SK-N-SH (cell line): ENCODE measurements around the gene CHRNB1. TPM values are rescaled to one million over a fixed set of nuclear protein-coding genes. Genes with fewer than 3 reads are reported as not detected.
A peak's percentile ranks its signal among the peaks of the same experiment; 100 is the strongest.

Experiments used
- CTCF ChIA-PET: fragments of 300-600, 350-600 bp; formaldehyde crosslinking; extraction: SDS; loops from one replicate; lab custom pipeline; 2021; lab: Yijun Ruan, JAX
- POLR2A ChIA-PET: fragments of 350-600 bp; sonication (Branson Sonifier 250); formaldehyde crosslinking; extraction: SDS; loops from one replicate; lab custom pipeline; 2020; ENCODE audit warnings: antibody characterized with exemption, inconsistent platforms; lab: Yijun Ruan, JAX
- DNase-seq: peaks from one replicate; pipeline ENCODE4 v3.0.0; 2012
- H2AFZ ChIP-seq: fragments of 200-600 bp; sonication (generic); 2 replicates; pipeline ENCODE4 v1.8.1; 2016; ENCODE audit warnings: antibody characterized with exemption, mild to moderate bottlenecking, low read depth
- H3F3A ChIP-seq: fragments of 200-600 bp; sonication (generic); replicated peaks from 2 replicates; pipeline ENCODE3; 2016; ENCODE audit warnings: antibody characterized with exemption, mild to moderate bottlenecking; ENCODE audit not compliant: insufficient read depth
- H3K27ac ChIP-seq, 2 experiments: fragments of 200-500 bp in 1 of 2; fragments of 200-600 bp in 1 of 2; sonication (Bioruptor generic) in 1 of 2; sonication (generic), shearing (Covaris generic) in 1 of 2; 2 replicates each; pipeline versions ENCODE4 v1.5.1 to v1.6.1; 2014 to 2016; ENCODE audit warnings: low read depth in 2 of 2, inconsistent platforms in 1 of 2, low read length in 1 of 2, mild to moderate bottlenecking in 1 of 2, mixed read lengths in 1 of 2
- H3K27me3 ChIP-seq: fragments of 200-600 bp; sonication (generic), shearing (Covaris generic); 2 replicates; pipeline ENCODE4 v1.6.1; 2016; ENCODE audit warnings: mixed run types; ENCODE audit not compliant: insufficient read depth
- H3K36me3 ChIP-seq, 2 experiments: fragments of 200-500 bp in 1 of 2; fragments of 200-600 bp in 1 of 2; sonication (Bioruptor generic) in 1 of 2; sonication (generic) in 1 of 2; replicated peaks in 1 of 2; 2 replicates each; pipeline versions ENCODE3 to v1.5.1; 2014 to 2016; ENCODE audit warnings: low read length in 1 of 2, mild to moderate bottlenecking in 1 of 2; ENCODE audit not compliant: insufficient read depth in 2 of 2, control insufficient read depth in 1 of 2
- H3K4me1 ChIP-seq, 2 experiments: fragments of 200-500 bp in 1 of 2; fragments of 200-600 bp in 1 of 2; sonication (Bioruptor generic) in 1 of 2; sonication (generic), shearing (Covaris generic) in 1 of 2; 2 replicates each; pipeline versions ENCODE4 v1.5.1 to v1.6.1; 2014 to 2016; ENCODE audit warnings: low read depth in 1 of 2, low read length in 1 of 2, mixed run types in 1 of 2; ENCODE audit not compliant: insufficient read depth in 2 of 2, control insufficient read depth in 1 of 2
- H3K4me2 ChIP-seq: fragments of 200-600 bp; sonication (generic), shearing (Covaris generic); 2 replicates; pipeline ENCODE4 v1.6.1; 2017; ENCODE audit warnings: mixed run types
- H3K4me3 ChIP-seq, 2 experiments: fragments of 200-500 bp in 1 of 2; fragments of 200-600 bp in 1 of 2; sonication (Bioruptor generic) in 1 of 2; sonication (generic), shearing (Covaris generic) in 1 of 2; 2 replicates each; pipeline versions ENCODE4 v1.5.1 to v1.8.1; 2014 to 2016; ENCODE audit warnings: low read depth in 2 of 2, inconsistent platforms in 1 of 2, low read length in 1 of 2, mild to moderate bottlenecking in 1 of 2, mixed read lengths in 1 of 2, moderate library complexity in 1 of 2
- H3K79me2 ChIP-seq: fragments of 200-600 bp; sonication (generic); 2 replicates; pipeline ENCODE4 v1.8.1; 2017; ENCODE audit warnings: mild to moderate bottlenecking; ENCODE audit not compliant: insufficient read depth
- H3K9ac ChIP-seq: fragments of 200-600 bp; sonication (generic); 2 replicates; pipeline ENCODE4 v1.6.1; 2017; ENCODE audit warnings: mixed run types
- H3K9me2 ChIP-seq: fragments of 200-600 bp; sonication (generic); 2 replicates; pipeline ENCODE4 v1.6.1; 2017; ENCODE audit warnings: mixed run types
- H3K9me3 ChIP-seq: fragments of 200-600 bp; sonication (generic); 2 replicates; pipeline ENCODE4 v1.6.1; 2017; ENCODE audit warnings: mixed run types, mild to moderate bottlenecking, moderate library complexity
- H4K20me1 ChIP-seq: fragments of 200-600 bp; sonication (generic); 2 replicates; pipeline ENCODE4 v1.6.1; 2017; ENCODE audit warnings: mild to moderate bottlenecking, mixed run types; ENCODE audit not compliant: insufficient read depth
- CHD2 ChIP-seq: fragments of 150-350 bp; IDR thresholded peaks from 2 replicates; pipeline ENCODE4 v1.6.1; 2018; ENCODE audit warnings: low read length; ENCODE audit not compliant: partially characterized antibody
- ELF1 ChIP-seq: IDR thresholded peaks from 2 replicates; pipeline ENCODE4 v1.4.0; 2012
- FOXJ3 ChIP-seq: sonication (generic); formaldehyde crosslinking; IDR thresholded peaks from 2 replicates; pipeline ENCODE4 v1.5.1; 2020; ENCODE audit warnings: mild to moderate bottlenecking, missing genetic modification reagents
- GABPA ChIP-seq: IDR thresholded peaks from 2 replicates; pipeline ENCODE4 v1.4.0; 2012; ENCODE audit warnings: low read depth, mild to moderate bottlenecking
- MEF2A ChIP-seq: IDR thresholded peaks from 2 replicates; pipeline ENCODE4 v1.4.0; 2012; ENCODE audit warnings: low read depth, borderline replicate concordance
- MXI1 ChIP-seq: IDR thresholded peaks from 2 replicates; pipeline ENCODE4 v1.6.1; 2012; ENCODE audit warnings: mild to moderate bottlenecking, low read depth, low read length, improper control_type of control experiment
- NFIC ChIP-seq: IDR thresholded peaks from 2 replicates; pipeline ENCODE4 v1.4.0; 2012; ENCODE audit warnings: borderline replicate concordance
- POLR2AphosphoS5 ChIP-seq: IDR thresholded peaks from 2 replicates; pipeline ENCODE4 v1.6.1; 2012; ENCODE audit warnings: low read depth, low read length
- RFX5 ChIP-seq: IDR thresholded peaks from 2 replicates; pipeline ENCODE4 v1.6.1; 2012; ENCODE audit warnings: mild to moderate bottlenecking, improper control_type of control experiment, low read length
- SIN3A ChIP-seq: IDR thresholded peaks from 2 replicates; pipeline ENCODE4 v1.6.1; 2012; ENCODE audit warnings: low read depth, mild to moderate bottlenecking, low read length, moderate library complexity, borderline replicate concordance
- SMC3 ChIP-seq: IDR thresholded peaks from 2 replicates; pipeline ENCODE4 v1.6.1; 2012; ENCODE audit warnings: low read depth, low read length, improper control_type of control experiment
- TAF1 ChIP-seq: IDR thresholded peaks from 2 replicates; pipeline ENCODE4 v1.6.1; 2012; ENCODE audit warnings: low read depth, mild to moderate bottlenecking, low read length, moderate library complexity, borderline replicate concordance
- TCF12 ChIP-seq: IDR thresholded peaks from 2 replicates; pipeline ENCODE4 v1.4.0; 2012
- TEAD4 ChIP-seq: IDR thresholded peaks from 2 replicates; pipeline ENCODE4 v1.4.0; 2012; ENCODE audit warnings: mild to moderate bottlenecking, borderline replicate concordance; ENCODE audit not compliant: insufficient read depth
- YY1 ChIP-seq: IDR thresholded peaks from 2 replicates; pipeline ENCODE4 v1.4.0; 2012; ENCODE audit warnings: low read depth, mild to moderate bottlenecking
- WGBS: methylation state at CpG from one replicate; pipeline ENCODE4 v1.1.6; 2017; ENCODE audit warnings: low lambda C conversion rate; 5-methylcytosine and 5-hydroxymethylcytosine counted together
- polyA plus RNA-seq, 3 experiments: library from polyadenylated mRNA; depleted of rRNA; stranded (reverse); fragments of >200 nt; gene quantifications; 2 replicates each; pipeline ENCODE4 v1.2.3, GENCODE V29; 2012
- TF ChIP-seq, protein P1 (sequence below): IDR thresholded peaks from 2 replicates; pipeline ENCODE4; 2012
- TF ChIP-seq, protein P2 (sequence below): IDR thresholded peaks from 2 replicates; pipeline ENCODE4 v1.4.0; 2012; ENCODE audit warnings: low read depth
- TF ChIP-seq, protein P3 (sequence below): IDR thresholded peaks from 2 replicates; pipeline ENCODE4 v1.4.0; 2012; ENCODE audit warnings: low read depth, borderline replicate concordance
- TF ChIP-seq, protein P4 (sequence below): fragments of 150-350 bp; IDR thresholded peaks from 2 replicates; pipeline ENCODE4 v1.6.1; 2016; ENCODE audit warnings: mild to moderate bottlenecking, low read depth, low read length
- TF ChIP-seq, protein P5 (sequence below): IDR thresholded peaks from 2 replicates; pipeline ENCODE4 v1.4.0; 2012; ENCODE audit warnings: low read depth, borderline replicate concordance

Gene CHRNB1
- polyA plus RNA-seq, 1 of the 3 experiments (the other 2 are of a cell fraction) = 26.8 TPM

DNA sequence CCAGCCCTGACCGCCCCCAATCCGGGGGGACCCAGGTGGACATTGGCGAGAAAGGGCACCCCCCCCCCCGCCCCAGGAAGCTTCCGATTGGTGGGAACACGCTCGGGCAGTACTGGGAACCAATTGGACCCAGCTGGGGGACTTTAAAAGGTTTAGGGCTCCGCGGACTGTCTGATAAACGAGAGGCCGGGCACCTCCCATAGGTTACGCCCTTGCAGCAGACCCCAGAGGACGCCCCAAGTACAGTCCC lies 41.2 kb upstream of the CHRNB1 start:
- no peaks in the 10 kb centered on the region for H3K27me3 ChIP-seq
- H3K9ac ChIP-seq = peak overlapping the region; percentile 68
- DNase-seq = peak; percentile 86
- POLR2A ChIA-PET = interaction anchor here (0.7 to 1.5 kb wide), 12 partner anchors 9 to 789 kb away, joined by 3 to 13 read pairs (median 4); partner anchors contain the start of genes FGF11, MPDU1, NEURL4 and PLSCR3
- no peak; the same call in 1 of the 2 replicates for TF ChIP-seq ELF1
- TF ChIP-seq MEF2A = no peak
- TF ChIP-seq, protein P1, sequence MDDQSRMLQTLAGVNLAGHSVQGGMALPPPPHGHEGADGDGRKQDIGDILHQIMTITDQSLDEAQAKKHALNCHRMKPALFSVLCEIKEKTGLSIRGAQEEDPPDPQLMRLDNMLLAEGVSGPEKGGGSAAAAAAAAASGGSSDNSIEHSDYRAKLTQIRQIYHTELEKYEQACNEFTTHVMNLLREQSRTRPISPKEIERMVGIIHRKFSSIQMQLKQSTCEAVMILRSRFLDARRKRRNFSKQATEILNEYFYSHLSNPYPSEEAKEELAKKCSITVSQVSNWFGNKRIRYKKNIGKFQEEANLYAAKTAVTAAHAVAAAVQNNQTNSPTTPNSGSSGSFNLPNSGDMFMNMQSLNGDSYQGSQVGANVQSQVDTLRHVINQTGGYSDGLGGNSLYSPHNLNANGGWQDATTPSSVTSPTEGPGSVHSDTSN = 0 out of 2 replicates have a peak, but pooled peaks have one; percentile 13
- no peak for TF ChIP-seq NFIC
- TF ChIP-seq FOXJ3 = no peak
- no peak for TF ChIP-seq POLR2AphosphoS5
- TF ChIP-seq, protein P2, sequence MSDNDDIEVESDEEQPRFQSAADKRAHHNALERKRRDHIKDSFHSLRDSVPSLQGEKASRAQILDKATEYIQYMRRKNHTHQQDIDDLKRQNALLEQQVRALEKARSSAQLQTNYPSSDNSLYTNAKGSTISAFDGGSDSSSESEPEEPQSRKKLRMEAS = 0 out of 2 replicates have a peak, but pooled peaks have one; percentile 7
- TF ChIP-seq TEAD4 = no peak
- TF ChIP-seq RFX5 = no peak
- TF ChIP-seq TCF12 = no peak
- TF ChIP-seq YY1 = no peak
- TF ChIP-seq, protein P3, sequence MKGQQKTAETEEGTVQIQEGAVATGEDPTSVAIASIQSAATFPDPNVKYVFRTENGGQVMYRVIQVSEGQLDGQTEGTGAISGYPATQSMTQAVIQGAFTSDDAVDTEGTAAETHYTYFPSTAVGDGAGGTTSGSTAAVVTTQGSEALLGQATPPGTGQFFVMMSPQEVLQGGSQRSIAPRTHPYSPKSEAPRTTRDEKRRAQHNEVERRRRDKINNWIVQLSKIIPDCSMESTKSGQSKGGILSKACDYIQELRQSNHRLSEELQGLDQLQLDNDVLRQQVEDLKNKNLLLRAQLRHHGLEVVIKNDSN = no peak
- TF ChIP-seq MXI1 = no peak
- no peak for TF ChIP-seq SMC3
- TF ChIP-seq, all 33 proteins: peak for 2
- peaks cover 23% of the 10 kb centered on the region for H3F3A ChIP-seq
- peaks cover 3 to 10% of the 10 kb centered on the region in 2 experiments for H3K36me3 ChIP-seq
- 0% methylated on average over 9 of the region's 13 CpGs for WGBS
- H4K20me1 ChIP-seq = peaks cover 11% of the 10 kb centered on the region; the same call in 1 of the 2 replicates
- H3K27ac ChIP-seq = peak overlapping the region; percentile 76 to 91
- peaks cover 5 to 21% of the 10 kb centered on the region in 2 experiments; a peak in 2 of 4 replicates for H3K4me1 ChIP-seq
- H3K9me3 ChIP-seq = no peaks in the 10 kb centered on the region
- peak overlapping the region; percentile 66 to 91 for H3K4me3 ChIP-seq
- H3K4me2 ChIP-seq = peak overlapping the region; percentile 99
- CTCF ChIA-PET = interaction anchor here (0.6 to 2.6 kb wide), 7 partner anchors 11 to 157 kb away, joined by 3 to 19 read pairs (median 3); partner anchors contain the start of gene SENP3
- H2AFZ ChIP-seq = peak overlapping the region; percentile 85; the same call in 1 of the 2 replicates
- H3K79me2 ChIP-seq = peaks cover 49% of the 10 kb centered on the region
- H3K9me2 ChIP-seq = no peaks in the 10 kb centered on the region

DNA sequence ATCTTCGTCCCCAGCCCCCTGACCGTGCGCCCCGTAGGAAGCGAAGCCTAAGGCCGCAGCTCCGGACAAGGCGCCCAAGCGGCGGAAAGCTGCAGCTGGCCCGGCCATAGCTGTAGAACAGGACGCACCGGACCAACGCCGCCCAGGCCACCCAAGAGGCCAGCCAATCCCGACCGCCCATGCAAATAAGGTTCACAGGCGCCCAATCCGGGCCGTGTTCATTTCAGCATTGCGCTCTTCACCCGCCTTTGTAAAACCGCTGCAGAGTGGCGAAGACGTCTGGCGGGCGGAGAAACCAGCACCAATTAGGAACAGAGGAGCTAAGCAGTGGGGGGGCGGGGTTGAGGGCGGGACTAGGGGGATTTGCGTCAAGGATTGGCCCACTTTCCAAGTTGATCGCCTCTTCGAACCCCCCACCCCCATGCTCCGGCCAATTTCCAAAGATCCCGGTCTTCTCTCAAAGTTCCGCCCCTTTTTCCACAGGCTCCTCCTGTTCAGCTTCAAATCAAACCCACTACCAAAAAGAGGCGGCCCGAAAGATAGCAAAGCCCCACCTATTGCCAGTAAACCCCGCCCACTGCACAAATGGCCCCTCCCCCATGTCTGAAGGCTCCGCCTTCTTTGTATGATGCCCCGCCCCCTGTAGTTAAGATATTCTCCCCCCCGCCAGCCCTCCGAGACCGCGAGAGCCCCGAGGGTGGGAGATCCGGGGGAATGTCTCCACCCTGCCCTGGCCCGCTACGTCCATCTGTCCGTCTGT lies 40.7 kb upstream of the CHRNB1 start, which contains the start of gene TMEM256:
TMEM256 (minus strand) TSS at position 121 of the 760 bp plus-strand sequence; CDS start at position 108, 13 bp downstream.
- H3K4me3 ChIP-seq = peak within 1 kb of the TSS; percentile 78 to 91
- no peaks in the 10 kb centered on the region for H3K27me3 ChIP-seq
- H3K4me2 ChIP-seq = peak within 1 kb of the TSS; percentile 100
- peak; percentile 93 for DNase-seq
- under 1% methylated on average over 43 of the region's 49 CpGs for WGBS
- peaks cover 23% of the 10 kb centered on the region for H3F3A ChIP-seq
- peak within 1 kb of the TSS; percentile 76 to 91 for H3K27ac ChIP-seq
- peaks cover 49% of the 10 kb centered on the region for H3K79me2 ChIP-seq
- H3K9me3 ChIP-seq = no peaks in the 10 kb centered on the region
- POLR2A ChIA-PET = interaction anchor here (0.5 to 1.5 kb wide), 15 partner anchors 10 to 788 kb away, joined by 3 to 13 read pairs (median 4); partner anchors contain the start of genes FGF11, MPDU1, NEURL4 and PLSCR3
- H3K9ac ChIP-seq = peak within 1 kb of the TSS; percentile 94
- H2AFZ ChIP-seq = peak within 1 kb of the TSS; percentile 85
- H4K20me1 ChIP-seq = peaks cover 11% of the 10 kb centered on the region; the same call in 1 of the 2 replicates
- H3K9me2 ChIP-seq = no peaks in the 10 kb centered on the region
- peaks cover 7 to 11% of the 10 kb centered on the region in 2 experiments for H3K36me3 ChIP-seq
- CTCF ChIA-PET = interaction anchor here (0.6 to 2.6 kb wide), 5 partner anchors 10 to 74 kb away, joined by 3 to 19 read pairs (median 3); no protein-coding TSS in a partner anchor
- peaks cover 5 to 21% of the 10 kb centered on the region in 2 experiments; a peak in 2 of 4 replicates for H3K4me1 ChIP-seq
- peak; percentile 86 for TF ChIP-seq YY1
- TF ChIP-seq, protein P4, sequence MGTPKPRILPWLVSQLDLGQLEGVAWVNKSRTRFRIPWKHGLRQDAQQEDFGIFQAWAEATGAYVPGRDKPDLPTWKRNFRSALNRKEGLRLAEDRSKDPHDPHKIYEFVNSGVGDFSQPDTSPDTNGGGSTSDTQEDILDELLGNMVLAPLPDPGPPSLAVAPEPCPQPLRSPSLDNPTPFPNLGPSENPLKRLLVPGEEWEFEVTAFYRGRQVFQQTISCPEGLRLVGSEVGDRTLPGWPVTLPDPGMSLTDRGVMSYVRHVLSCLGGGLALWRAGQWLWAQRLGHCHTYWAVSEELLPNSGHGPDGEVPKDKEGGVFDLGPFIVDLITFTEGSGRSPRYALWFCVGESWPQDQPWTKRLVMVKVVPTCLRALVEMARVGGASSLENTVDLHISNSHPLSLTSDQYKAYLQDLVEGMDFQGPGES = peak; percentile 67; the same call in 1 of the 2 replicates
- TF ChIP-seq MXI1 = peak; percentile 44; the same call in 1 of the 2 replicates
- no peak for TF ChIP-seq FOXJ3
- TF ChIP-seq TAF1 = peak; percentile 85
- TF ChIP-seq SIN3A = peak; percentile 12; the same call in 1 of the 2 replicates
- TF ChIP-seq TCF12 = 0 out of 2 replicates have a peak, but pooled peaks have one; percentile 21
- peak; percentile 94 for TF ChIP-seq CHD2
- no peak for TF ChIP-seq GABPA
- peak; percentile 83 for TF ChIP-seq RFX5
- TF ChIP-seq, protein P5, sequence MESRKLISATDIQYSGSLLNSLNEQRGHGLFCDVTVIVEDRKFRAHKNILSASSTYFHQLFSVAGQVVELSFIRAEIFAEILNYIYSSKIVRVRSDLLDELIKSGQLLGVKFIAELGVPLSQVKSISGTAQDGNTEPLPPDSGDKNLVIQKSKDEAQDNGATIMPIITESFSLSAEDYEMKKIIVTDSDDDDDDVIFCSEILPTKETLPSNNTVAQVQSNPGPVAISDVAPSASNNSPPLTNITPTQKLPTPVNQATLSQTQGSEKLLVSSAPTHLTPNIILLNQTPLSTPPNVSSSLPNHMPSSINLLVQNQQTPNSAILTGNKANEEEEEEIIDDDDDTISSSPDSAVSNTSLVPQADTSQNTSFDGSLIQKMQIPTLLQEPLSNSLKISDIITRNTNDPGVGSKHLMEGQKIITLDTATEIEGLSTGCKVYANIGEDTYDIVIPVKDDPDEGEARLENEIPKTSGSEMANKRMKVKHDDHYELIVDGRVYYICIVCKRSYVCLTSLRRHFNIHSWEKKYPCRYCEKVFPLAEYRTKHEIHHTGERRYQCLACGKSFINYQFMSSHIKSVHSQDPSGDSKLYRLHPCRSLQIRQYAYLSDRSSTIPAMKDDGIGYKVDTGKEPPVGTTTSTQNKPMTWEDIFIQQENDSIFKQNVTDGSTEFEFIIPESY = peak; percentile 81
